CD4-positive, alpha-beta T cell (primary cell): Measurements from ENCODE around the gene KITLG. TPM values are rescaled to one million over a fixed set of nuclear protein-coding genes. Genes with fewer than 3 reads are reported as not detected.

Experiments used
- ATAC-seq: fragments of 200-7000 bp; cut with Tn5 transposase; one replicate; pipeline ENCODE4 v1.10.0; 2022; ENCODE audit warnings: mild to moderate bottlenecking; ENCODE audit not compliant: poor library complexity
- CTCF ChIA-PET: fragments of 350-600 bp; sonication (Branson Sonifier 250); formaldehyde crosslinking; loops from one replicate; lab custom pipeline; 2021; ENCODE audit warnings: antibody characterized with exemption, inconsistent platforms; lab: Charles Lee
- POLR2A ChIA-PET: fragments of 350-600 bp; sonication (Branson Sonifier 250); formaldehyde crosslinking; loops from one replicate; lab custom pipeline; 2021; ENCODE audit warnings: antibody characterized with exemption, inconsistent platforms; lab: Charles Lee
- DNase-seq, 14 experiments: peaks; one replicate each; pipeline ENCODE4 v3.0.0-alpha.2; 2013 to 2020; ENCODE audit warnings: mixed read lengths in 2 of 14
- H3K27ac ChIP-seq, 2 donors: one replicate each; pipeline versions ENCODE4 v1.5.1 to v1.7.0; 2013; ENCODE audit warnings: low read length in 2 of 2, low read depth in 1 of 2, mild to moderate bottlenecking in 1 of 2
- H3K27me3 ChIP-seq, 2 experiments: 1 replicate in 1 of 2; 2 replicates in 1 of 2; pipeline versions ENCODE4 v1.6.1 to v1.7.0; 2013; ENCODE audit warnings: low read length in 2 of 2, control low read depth in 1 of 2, mild to moderate bottlenecking in 1 of 2, moderate library complexity in 1 of 2; ENCODE audit not compliant: insufficient read depth in 2 of 2, control insufficient read depth in 1 of 2
- H3K36me3 ChIP-seq: one replicate; pipeline ENCODE4 v1.6.1; 2013; ENCODE audit warnings: low read length, control low read depth; ENCODE audit not compliant: insufficient read depth
- H3K4me1 ChIP-seq: one replicate; pipeline ENCODE4 v1.6.1; 2013; ENCODE audit warnings: low read length, control low read depth; ENCODE audit not compliant: insufficient read depth
- H3K4me3 ChIP-seq: one replicate; pipeline ENCODE4 v1.5.1; 2013; ENCODE audit warnings: mild to moderate bottlenecking, low read length, moderate library complexity
- H3K9me3 ChIP-seq, 2 experiments: 1 replicate in 1 of 2; 2 replicates in 1 of 2; pipeline versions ENCODE4 v1.6.1 to v1.7.0; 2013; ENCODE audit warnings: low read length in 2 of 2, mild to moderate bottlenecking in 2 of 2, control low read depth in 1 of 2, moderate library complexity in 1 of 2; ENCODE audit not compliant: control insufficient read depth in 1 of 2, insufficient read depth in 1 of 2
- H3K27ac Mint-ChIP-seq: one replicate; pipeline ENCODE4 v1.8.0; 2020; ENCODE audit warnings: mixed read lengths
- H3K27me3 Mint-ChIP-seq: one replicate; pipeline ENCODE4 v1.8.0; 2021; ENCODE audit warnings: mixed read lengths
- H3K36me3 Mint-ChIP-seq: one replicate; pipeline ENCODE4 v1.8.0; 2021; ENCODE audit warnings: low read depth, mixed read lengths
- H3K4me1 Mint-ChIP-seq: one replicate; pipeline ENCODE4 v1.8.0; 2021; ENCODE audit warnings: low read depth, mixed read lengths
- H3K4me3 Mint-ChIP-seq: one replicate; pipeline ENCODE4 v1.8.0; 2020; ENCODE audit warnings: mild to moderate bottlenecking, mixed read lengths
- H3K9me3 Mint-ChIP-seq: one replicate; pipeline ENCODE4 v1.8.0; 2020; ENCODE audit warnings: mixed read lengths
- intact Hi-C, 2 experiments: fragments of 100-400 bp; cut with DNase I in 1 of 2; cut with micrococcal nuclease in 1 of 2; formaldehyde crosslinking; loops; one replicate each; pipeline versions ENCODE4 v1.15.1 to v1.9.0; 2023 to 2025; cut with DNase I, micrococcal nuclease
- total RNA-seq, 174 experiments: library from RNA in 2 of 174; stranded (reverse) in 2 of 174; gene quantifications; one replicate each; pipeline ENCODE4 v1.2.3 and lab custom pipeline; 2021 to 2026
- TF ChIP-seq, protein P1 (sequence below): fragments of 200-600 bp; IDR thresholded peaks from one replicate; pipeline ENCODE4 v1.8.0; 2022; ENCODE audit warnings: antibody characterized with exemption, mild to moderate bottlenecking

The KITLG gene
- total RNA-seq, 2 experiments from 2014 or later = not detected

DNA sequence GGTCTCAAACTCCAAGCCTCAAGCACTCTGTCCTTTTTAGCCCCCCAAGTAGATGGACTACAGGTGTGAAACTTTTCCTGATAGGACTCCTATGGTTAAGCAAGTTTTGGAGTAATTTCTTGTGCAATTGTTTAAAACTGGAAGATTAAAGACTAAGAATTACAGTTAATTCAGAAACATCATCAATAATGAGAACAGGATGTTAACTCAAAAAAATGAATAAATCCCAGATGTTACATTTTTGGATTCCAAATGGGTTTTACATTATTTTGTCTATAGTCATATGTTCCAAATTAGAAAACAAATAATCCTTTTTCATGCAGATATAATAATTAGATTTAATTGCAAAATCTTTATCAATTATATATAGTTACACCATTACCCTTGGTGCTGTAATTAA lies 24.4 kb upstream of the KITLG start:
- Histone ChIP-seq H3K27me3 (no peaks in the 10 kb centered on the region), H3K4me1 (no peaks in the 10 kb centered on the region), H3K27ac (no peak overlapping the region), H3K9me3 (peaks cover 0 to 4% of the 10 kb centered on the region in 2 experiments), H3K4me3 (no peak overlapping the region), H3K36me3 (no peaks in the 10 kb centered on the region)
- TF ChIP-seq, protein P1, sequence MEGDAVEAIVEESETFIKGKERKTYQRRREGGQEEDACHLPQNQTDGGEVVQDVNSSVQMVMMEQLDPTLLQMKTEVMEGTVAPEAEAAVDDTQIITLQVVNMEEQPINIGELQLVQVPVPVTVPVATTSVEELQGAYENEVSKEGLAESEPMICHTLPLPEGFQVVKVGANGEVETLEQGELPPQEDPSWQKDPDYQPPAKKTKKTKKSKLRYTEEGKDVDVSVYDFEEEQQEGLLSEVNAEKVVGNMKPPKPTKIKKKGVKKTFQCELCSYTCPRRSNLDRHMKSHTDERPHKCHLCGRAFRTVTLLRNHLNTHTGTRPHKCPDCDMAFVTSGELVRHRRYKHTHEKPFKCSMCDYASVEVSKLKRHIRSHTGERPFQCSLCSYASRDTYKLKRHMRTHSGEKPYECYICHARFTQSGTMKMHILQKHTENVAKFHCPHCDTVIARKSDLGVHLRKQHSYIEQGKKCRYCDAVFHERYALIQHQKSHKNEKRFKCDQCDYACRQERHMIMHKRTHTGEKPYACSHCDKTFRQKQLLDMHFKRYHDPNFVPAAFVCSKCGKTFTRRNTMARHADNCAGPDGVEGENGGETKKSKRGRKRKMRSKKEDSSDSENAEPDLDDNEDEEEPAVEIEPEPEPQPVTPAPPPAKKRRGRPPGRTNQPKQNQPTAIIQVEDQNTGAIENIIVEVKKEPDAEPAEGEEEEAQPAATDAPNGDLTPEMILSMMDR = no peak
- POLR2A ChIA-PET = no interaction called here
- Mint-ChIP-seq H3K4me1 (no peaks in the 10 kb centered on the region), H3K9me3 (peaks cover 7% of the 10 kb centered on the region), H3K27ac (no peak overlapping the region), H3K36me3 (no peaks in the 10 kb centered on the region), H3K27me3 (no peaks in the 10 kb centered on the region), H3K4me3 (no peak overlapping the region)
- ATAC-seq = no peak
- CTCF ChIA-PET = no interaction called here
- DNase-seq = no peak
- intact Hi-C loops = no loop called here

DNA sequence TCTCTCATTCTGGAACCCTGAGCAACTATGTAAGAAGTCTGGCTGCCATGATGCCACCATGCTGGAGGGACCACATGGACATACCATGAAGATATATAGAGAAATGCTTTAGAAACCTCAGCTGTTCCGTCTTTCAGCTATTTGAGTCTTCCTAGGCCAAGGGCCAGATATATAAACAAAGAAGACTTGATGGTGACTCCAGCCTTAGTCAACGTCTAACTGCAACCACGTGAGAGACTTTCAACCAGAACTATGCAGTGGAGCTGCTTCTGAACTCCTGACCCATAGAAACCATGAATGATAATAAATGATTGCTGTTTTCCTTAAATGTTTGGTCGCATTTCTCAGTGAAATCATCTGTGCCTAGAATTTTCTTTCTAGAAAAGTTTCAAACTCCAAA lies 20.0 kb upstream of the KITLG start:
- ChIA-PET POLR2A (no interaction called here), CTCF (no interaction called here)
- Mint-ChIP-seq H3K9me3 (no peaks in the 10 kb centered on the region), H3K27me3 (no peaks in the 10 kb centered on the region), H3K27ac (no peak overlapping the region), H3K36me3 (no peaks in the 10 kb centered on the region), H3K4me1 (no peaks in the 10 kb centered on the region), H3K4me3 (no peak overlapping the region)
- Histone ChIP-seq H3K27me3 (no peaks in the 10 kb centered on the region), H3K4me3 (no peak overlapping the region), H3K4me1 (no peaks in the 10 kb centered on the region), H3K36me3 (no peaks in the 10 kb centered on the region), H3K9me3 (no peaks in the 10 kb centered on the region), H3K27ac (no peak overlapping the region)
- intact Hi-C loops = no loop called here
- TF ChIP-seq, protein P1 = no peak
- ATAC-seq (no peak), DNase-seq (no peak)

DNA sequence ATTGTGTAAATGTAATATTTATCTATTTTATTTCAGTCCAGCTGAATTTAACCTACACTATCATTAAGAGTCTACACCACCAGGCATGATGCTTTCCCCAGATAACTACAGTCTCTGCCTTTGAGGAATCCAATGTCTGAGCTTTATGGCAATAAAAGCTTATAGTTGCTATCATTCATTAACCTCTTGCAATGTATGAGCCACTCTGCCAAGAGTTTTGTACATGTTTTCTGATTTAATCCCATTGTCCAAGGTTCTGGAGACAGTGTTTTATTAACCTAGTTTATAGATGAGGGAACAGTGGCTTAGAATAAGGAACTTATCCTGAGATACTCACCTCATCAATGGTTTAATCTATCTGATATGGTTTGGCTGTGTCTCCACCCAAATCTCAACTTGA lies 17.1 kb upstream of the KITLG start:
- H3K4me1 ChIP-seq = no peaks in the 10 kb centered on the region
- intact Hi-C loops = no loop called here
- no peak overlapping the region for H3K4me3 Mint-ChIP-seq
- H3K9me3 Mint-ChIP-seq = peaks cover 2% of the 10 kb centered on the region
- no peaks in the 10 kb centered on the region for H3K27me3 ChIP-seq
- DNase-seq (no peak), ATAC-seq (no peak)
- TF ChIP-seq, protein P1 = no peak
- POLR2A ChIA-PET = no interaction called here
- no peaks in the 10 kb centered on the region for H3K36me3 ChIP-seq
- H3K9me3 ChIP-seq = no peaks in the 10 kb centered on the region
- no peak overlapping the region for H3K27ac ChIP-seq
- H3K36me3 Mint-ChIP-seq = no peaks in the 10 kb centered on the region
- no peaks in the 10 kb centered on the region for H3K27me3 Mint-ChIP-seq
- CTCF ChIA-PET = no interaction called here
- H3K27ac Mint-ChIP-seq = no peak overlapping the region
- no peaks in the 10 kb centered on the region for H3K4me1 Mint-ChIP-seq
- no peak overlapping the region for H3K4me3 ChIP-seq
